GM12878 (cell line): ENCODE results near the gene KHDRBS2. TPM values are rescaled to one million over a fixed set of nuclear protein-coding genes. Genes with fewer than 3 reads are reported as not detected.

Source experiments
- ATAC-seq: fragments of 200-7000 bp; cut with Tn5 transposase; 3 replicates; pipeline ENCODE4 v1.9.1; 2020; ENCODE audit warnings: mild to moderate bottlenecking, moderate library complexity
- BruUV-seq: library from RNA; stranded (reverse); fragments of 400-500 nt; replicated peaks from 2 replicates; lab custom pipeline; 2021; lab: Mats Ljungman, UMichigan
- CTCF ChIA-PET: fragments of 300-600 bp; sonication (Branson Sonifier 250); formaldehyde crosslinking; extraction: SDS; loops from one replicate; lab custom pipeline; 2021; ENCODE audit warnings: inconsistent platforms; lab: Yijun Ruan, JAX
- POLR2A ChIA-PET: fragments of 350-600 bp; formaldehyde crosslinking; extraction: SDS; loops from one replicate; lab custom pipeline; 2021; ENCODE audit warnings: inconsistent platforms; lab: Charles Lee
- RAD21 ChIA-PET: fragments of 300-600 bp; sonication (Branson Sonifier 250); formaldehyde crosslinking; loops from one replicate; lab custom pipeline; 2023; ENCODE audit warnings: antibody characterized with exemption; ENCODE audit not compliant: unreplicated experiment; lab: Charles Lee
- SMC1A ChIA-PET: fragments of 300-600 bp; sonication (Branson Sonifier 250); formaldehyde crosslinking; loops from one replicate; lab custom pipeline; 2023; ENCODE audit not compliant: unreplicated experiment, uncharacterized antibody; lab: Charles Lee
- DNase-seq: peaks from one replicate; pipeline ENCODE4 v3.0.0-alpha.2; 2011; ENCODE audit warnings: low read depth, low spot score
- FAIRE-seq: peaks from 3 replicates; lab custom pipeline; 2011; peaks lifted over from hg19 to GRCh38; lab: Jason Lieb, UNC
- H2AFZ ChIP-seq: 2 replicates; pipeline ENCODE4 v1.6.0; 2011; ENCODE audit warnings: low read depth, low read length, control low read depth; ENCODE audit not compliant: control insufficient read depth
- H3K27ac ChIP-seq: 2 replicates; pipeline ENCODE4 v1.5.1; 2011; ENCODE audit warnings: control low read depth; ENCODE audit not compliant: control insufficient read depth, insufficient read depth
- H3K27me3 ChIP-seq, 2 experiments: replicated peaks in 1 of 2; 2 replicates each; pipeline versions ENCODE4 v1.6.0 to v1.6.1; 2011; ENCODE audit warnings: low read length in 1 of 2; ENCODE audit not compliant: control insufficient read depth in 2 of 2, insufficient read depth in 2 of 2
- H3K36me3 ChIP-seq, 2 experiments: 2 replicates each; pipeline ENCODE4 v1.5.1; 2011; ENCODE audit warnings: low read length in 1 of 2; ENCODE audit not compliant: control insufficient read depth in 2 of 2, insufficient read depth in 2 of 2
- H3K4me1 ChIP-seq: 2 replicates; pipeline ENCODE4 v1.6.1; 2011; ENCODE audit warnings: mild to moderate bottlenecking, low read length, moderate library complexity, mixed read lengths; ENCODE audit not compliant: control insufficient read depth, insufficient read depth
- H3K4me2 ChIP-seq: 2 replicates; pipeline ENCODE4 v1.6.0; 2011; ENCODE audit warnings: control low read depth; ENCODE audit not compliant: control insufficient read depth, insufficient read depth
- H3K4me3 ChIP-seq: fragments of 200-600 bp; sonication (generic); 2 replicates; pipeline ENCODE4 v1.5.1; 2016
- H3K79me2 ChIP-seq: 2 replicates; pipeline ENCODE4 v1.6.0; 2011; ENCODE audit warnings: low read length; ENCODE audit not compliant: control insufficient read depth, insufficient read depth
- H3K9ac ChIP-seq: 2 replicates; pipeline ENCODE4 v1.8.0; 2011; ENCODE audit warnings: low read length, control low read depth, mixed read lengths; ENCODE audit not compliant: control insufficient read depth, insufficient read depth
- H3K9me3 ChIP-seq: replicated peaks from 3 replicates; pipeline ENCODE4 v1.5.1; 2011; ENCODE audit warnings: mild to moderate bottlenecking, low read length; ENCODE audit not compliant: control insufficient read depth, insufficient read depth
- H4K20me1 ChIP-seq: 2 replicates; pipeline ENCODE4 v1.6.0; 2011; ENCODE audit not compliant: control insufficient read depth, insufficient read depth
- BMI1 ChIP-seq: fragments of 450-650 bp; IDR thresholded peaks from 2 replicates; pipeline ENCODE4 v1.6.1; 2016; ENCODE audit warnings: mild to moderate bottlenecking, moderate library complexity, borderline replicate concordance
- E2F4 ChIP-seq: IDR thresholded peaks from 2 replicates; pipeline ENCODE4 v1.6.1; 2012; ENCODE audit warnings: low read depth, low read length, improper control_type of control experiment
- EP300 ChIP-seq, 2 experiments: fragments of 150-350 bp in 1 of 2; IDR thresholded peaks; 2 replicates each; pipeline ENCODE4 v1.6.1; 2011 to 2012; ENCODE audit warnings: low read depth in 2 of 2, low read length in 2 of 2, borderline replicate concordance in 1 of 2, improper control_type of control experiment in 1 of 2, inconsistent platforms in 1 of 2; ENCODE audit not compliant: control insufficient read depth in 1 of 2
- NBN ChIP-seq: fragments of 450-650 bp; IDR thresholded peaks from 2 replicates; pipeline ENCODE4 v1.6.1; 2016
- RAD21 ChIP-seq: IDR thresholded peaks from 2 replicates; pipeline ENCODE4 v1.6.1; 2011; ENCODE audit warnings: mild to moderate bottlenecking, low read depth, low read length, moderate library complexity; ENCODE audit not compliant: insufficient read depth
- SIN3A ChIP-seq: IDR thresholded peaks from 2 replicates; pipeline ENCODE4 v1.6.1; 2012; ENCODE audit warnings: low read depth, low read length, improper control_type of control experiment
- TCF12 ChIP-seq: IDR thresholded peaks from 2 replicates; pipeline ENCODE4 v1.6.1; 2011; ENCODE audit warnings: low read depth, mild to moderate bottlenecking, low read length
- ZNF24 ChIP-seq: fragments of 450-650 bp; IDR thresholded peaks from 2 replicates; pipeline ENCODE4 v1.6.1; 2017; ENCODE audit warnings: antibody characterized with exemption, mild to moderate bottlenecking
- in situ Hi-C: fragments of 300-500 bp; cut with MboI; formaldehyde crosslinking; loops from 9 replicates; pipeline ENCODE4 v1.14.3; 2018; ENCODE audit warnings: mixed read lengths
- intact Hi-C: fragments of 100-400 bp; cut with micrococcal nuclease; formaldehyde crosslinking; loops from one replicate; pipeline ENCODE4 v1.14.2; 2022; ENCODE audit not compliant: unreplicated experiment
- polyA plus RNA-seq, 11 experiments: library from polyadenylated mRNA; depleted of rRNA in 4 of 11; unstranded in 6 of 11; stranded (reverse) in 5 of 11; fragments of >200 nt; fragmentation: Nextera tagmentation in 4 of 11; fragmentation: Illumina TruSeq in 1 of 11; extraction: Ambion mirVana in 4 of 11; extraction: Trizol in 1 of 11; gene quantifications; 1 replicate in 1 of 11; 2 replicates in 10 of 11; pipeline versions ENCODE4 v1.2.1 to v1.2.3, GENCODE V29; 2011 to 2016; ENCODE audit warnings: inconsistent platforms in 2 of 11, missing spikeins in 2 of 11, low read depth in 1 of 11
- total RNA-seq, 4 experiments: library from RNA; depleted of rRNA in 3 of 4; stranded (reverse); fragments of >200 nt in 3 of 4; fragmentation: Illumina TruSeq in 1 of 4; extraction: Trizol in 1 of 4; gene quantifications; 2 replicates each; pipeline versions ENCODE4 v1.2.1 to v1.2.3, GENCODE V29; 2013 to 2021
- TF ChIP-seq, protein P1 (sequence below), 3 experiments: IDR thresholded peaks in 2 of 3; conservative IDR thresholded peaks in 1 of 3; 2 replicates each; pipeline ENCODE4 v1.5.1; 2011; ENCODE audit warnings: low read depth in 3 of 3, low read length in 3 of 3, mild to moderate bottlenecking in 3 of 3, control low read depth in 2 of 3, moderate library complexity in 2 of 3, inconsistent platforms in 1 of 3, mixed read lengths in 1 of 3; ENCODE audit not compliant: control insufficient read depth in 2 of 3, insufficient read depth in 1 of 3; ENCODE audit errors: extremely low read depth in 1 of 3
- TF ChIP-seq, protein P2 (sequence below): fragments of 450-650 bp; IDR thresholded peaks from 2 replicates; pipeline ENCODE4 v1.6.1; 2014; ENCODE audit warnings: mild to moderate bottlenecking
- TF ChIP-seq, protein P3 (sequence below): fragments of 450-650 bp; IDR thresholded peaks from 2 replicates; pipeline ENCODE4 v1.6.1; 2017; ENCODE audit warnings: mild to moderate bottlenecking, moderate library complexity

KHDRBS2 gene
- total and polyA plus RNA-seq, 10 of the 15 experiments (the other 5 are each of a cell fraction or from before 2014, with no cell fraction given) = 0.11 to 0.56 TPM; not detected in 8

DNA sequence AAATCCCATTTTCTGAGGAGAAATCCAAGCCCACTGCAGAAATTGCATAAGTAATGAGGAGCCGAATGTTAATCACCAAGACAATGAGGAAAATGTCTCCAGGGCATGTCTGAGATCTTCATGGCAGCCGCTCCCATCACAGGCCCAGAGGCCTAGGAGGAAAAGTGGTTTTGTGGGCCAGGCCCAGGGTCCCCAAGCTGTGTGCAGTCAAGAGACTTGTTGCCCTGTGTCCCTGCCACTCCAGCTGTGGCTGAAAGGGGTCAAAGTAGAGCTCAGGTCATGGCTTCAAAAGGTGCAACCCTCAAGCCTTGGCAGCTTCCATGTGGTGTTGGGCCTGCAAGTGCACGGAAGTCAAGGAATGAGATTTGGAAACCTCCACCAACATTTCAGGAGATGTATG is 276.6 kb downstream of the KHDRBS2 start (continued):
- TF ChIP-seq TCF12 = no peak
- TF ChIP-seq, protein P1, sequence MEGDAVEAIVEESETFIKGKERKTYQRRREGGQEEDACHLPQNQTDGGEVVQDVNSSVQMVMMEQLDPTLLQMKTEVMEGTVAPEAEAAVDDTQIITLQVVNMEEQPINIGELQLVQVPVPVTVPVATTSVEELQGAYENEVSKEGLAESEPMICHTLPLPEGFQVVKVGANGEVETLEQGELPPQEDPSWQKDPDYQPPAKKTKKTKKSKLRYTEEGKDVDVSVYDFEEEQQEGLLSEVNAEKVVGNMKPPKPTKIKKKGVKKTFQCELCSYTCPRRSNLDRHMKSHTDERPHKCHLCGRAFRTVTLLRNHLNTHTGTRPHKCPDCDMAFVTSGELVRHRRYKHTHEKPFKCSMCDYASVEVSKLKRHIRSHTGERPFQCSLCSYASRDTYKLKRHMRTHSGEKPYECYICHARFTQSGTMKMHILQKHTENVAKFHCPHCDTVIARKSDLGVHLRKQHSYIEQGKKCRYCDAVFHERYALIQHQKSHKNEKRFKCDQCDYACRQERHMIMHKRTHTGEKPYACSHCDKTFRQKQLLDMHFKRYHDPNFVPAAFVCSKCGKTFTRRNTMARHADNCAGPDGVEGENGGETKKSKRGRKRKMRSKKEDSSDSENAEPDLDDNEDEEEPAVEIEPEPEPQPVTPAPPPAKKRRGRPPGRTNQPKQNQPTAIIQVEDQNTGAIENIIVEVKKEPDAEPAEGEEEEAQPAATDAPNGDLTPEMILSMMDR (IDR thresholded peaks at IDR 0.05 in 2 of 3, conservative IDR thresholded peaks at IDR 0.05 in 1 of 3; ENCODE audit: control insufficient read depth in 2 of 3, extremely low read depth in 1 of 3, insufficient read depth in 1 of 3, low read depth in 3 of 3, low read length in 3 of 3) = no peak
- TF ChIP-seq, protein P2, sequence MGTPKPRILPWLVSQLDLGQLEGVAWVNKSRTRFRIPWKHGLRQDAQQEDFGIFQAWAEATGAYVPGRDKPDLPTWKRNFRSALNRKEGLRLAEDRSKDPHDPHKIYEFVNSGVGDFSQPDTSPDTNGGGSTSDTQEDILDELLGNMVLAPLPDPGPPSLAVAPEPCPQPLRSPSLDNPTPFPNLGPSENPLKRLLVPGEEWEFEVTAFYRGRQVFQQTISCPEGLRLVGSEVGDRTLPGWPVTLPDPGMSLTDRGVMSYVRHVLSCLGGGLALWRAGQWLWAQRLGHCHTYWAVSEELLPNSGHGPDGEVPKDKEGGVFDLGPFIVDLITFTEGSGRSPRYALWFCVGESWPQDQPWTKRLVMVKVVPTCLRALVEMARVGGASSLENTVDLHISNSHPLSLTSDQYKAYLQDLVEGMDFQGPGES = no peak

GRCh38 chr6:61989616-61990015 is 296.4 kb downstream of the KHDRBS2 start:
- Histone ChIP-seq H3K79me2 (no peaks in the 10 kb centered on the region), H3K36me3 (no peaks in the 10 kb centered on the region), H4K20me1 (no peaks in the 10 kb centered on the region), H3K9me3 (no peaks in the 10 kb centered on the region), H3K4me2 (no peak overlapping the region), H3K9ac (no peak overlapping the region), H3K4me3 (no peak overlapping the region), H2AFZ (no peak overlapping the region), H3K27me3 (no peaks in the 10 kb centered on the region), H3K4me1 (no peaks in the 10 kb centered on the region), H3K27ac (no peak overlapping the region)
- no TSS peak for BruUV-seq
- ChIA-PET POLR2A (no interaction called here), RAD21 (no interaction called here), CTCF (no interaction called here), SMC1A (no interaction called here)
- FAIRE-seq (no peak), DNase-seq (no peak), ATAC-seq (no peak)
- intact Hi-C loops (no loop called here), in situ Hi-C loops (no loop called here)
- TF ChIP-seq EP300 (IDR thresholded peaks at IDR 0.05; ENCODE audit: borderline replicate concordance in 1 of 2, control insufficient read depth in 1 of 2, low read depth in 2 of 2, low read length in 2 of 2) (no peak), BMI1 (no peak), SIN3A (no peak), RAD21 (no peak), ZNF24 (no peak), NBN (no peak), E2F4 (no peak)
- TF ChIP-seq, protein P3, sequence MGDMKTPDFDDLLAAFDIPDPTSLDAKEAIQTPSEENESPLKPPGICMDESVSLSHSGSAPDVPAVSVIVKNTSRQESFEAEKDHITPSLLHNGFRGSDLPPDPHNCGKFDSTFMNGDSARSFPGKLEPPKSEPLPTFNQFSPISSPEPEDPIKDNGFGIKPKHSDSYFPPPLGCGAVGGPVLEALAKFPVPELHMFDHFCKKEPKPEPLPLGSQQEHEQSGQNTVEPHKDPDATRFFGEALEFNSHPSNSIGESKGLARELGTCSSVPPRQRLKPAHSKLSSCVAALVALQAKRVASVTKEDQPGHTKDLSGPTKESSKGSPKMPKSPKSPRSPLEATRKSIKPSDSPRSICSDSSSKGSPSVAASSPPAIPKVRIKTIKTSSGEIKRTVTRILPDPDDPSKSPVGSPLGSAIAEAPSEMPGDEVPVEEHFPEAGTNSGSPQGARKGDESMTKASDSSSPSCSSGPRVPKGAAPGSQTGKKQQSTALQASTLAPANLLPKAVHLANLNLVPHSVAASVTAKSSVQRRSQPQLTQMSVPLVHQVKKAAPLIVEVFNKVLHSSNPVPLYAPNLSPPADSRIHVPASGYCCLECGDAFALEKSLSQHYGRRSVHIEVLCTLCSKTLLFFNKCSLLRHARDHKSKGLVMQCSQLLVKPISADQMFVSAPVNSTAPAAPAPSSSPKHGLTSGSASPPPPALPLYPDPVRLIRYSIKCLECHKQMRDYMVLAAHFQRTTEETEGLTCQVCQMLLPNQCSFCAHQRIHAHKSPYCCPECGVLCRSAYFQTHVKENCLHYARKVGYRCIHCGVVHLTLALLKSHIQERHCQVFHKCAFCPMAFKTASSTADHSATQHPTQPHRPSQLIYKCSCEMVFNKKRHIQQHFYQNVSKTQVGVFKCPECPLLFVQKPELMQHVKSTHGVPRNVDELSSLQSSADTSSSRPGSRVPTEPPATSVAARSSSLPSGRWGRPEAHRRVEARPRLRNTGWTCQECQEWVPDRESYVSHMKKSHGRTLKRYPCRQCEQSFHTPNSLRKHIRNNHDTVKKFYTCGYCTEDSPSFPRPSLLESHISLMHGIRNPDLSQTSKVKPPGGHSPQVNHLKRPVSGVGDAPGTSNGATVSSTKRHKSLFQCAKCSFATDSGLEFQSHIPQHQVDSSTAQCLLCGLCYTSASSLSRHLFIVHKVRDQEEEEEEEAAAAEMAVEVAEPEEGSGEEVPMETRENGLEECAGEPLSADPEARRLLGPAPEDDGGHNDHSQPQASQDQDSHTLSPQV = no peak
- TF ChIP-seq, protein P1 (IDR thresholded peaks at IDR 0.05 in 2 of 3, conservative IDR thresholded peaks at IDR 0.05 in 1 of 3; ENCODE audit: control insufficient read depth in 2 of 3, extremely low read depth in 1 of 3, insufficient read depth in 1 of 3, low read depth in 3 of 3, low read length in 3 of 3) = no peak
